GM21390 (cell line): ENCODE data around the gene OBSCN.
"Not testable (repeated sequence)": the region's sequence is repeated elsewhere in the genome, so short reads cannot be mapped to it uniquely, and the experiment has no call there.

Experiments used
- ATAC-seq: cut with Tn5 transposase; IDR thresholded peaks from one replicate; pipeline ENCODE4 v1.9.1; 2021; ENCODE audit not compliant: unreplicated experiment

Gene OBSCN

DNA sequence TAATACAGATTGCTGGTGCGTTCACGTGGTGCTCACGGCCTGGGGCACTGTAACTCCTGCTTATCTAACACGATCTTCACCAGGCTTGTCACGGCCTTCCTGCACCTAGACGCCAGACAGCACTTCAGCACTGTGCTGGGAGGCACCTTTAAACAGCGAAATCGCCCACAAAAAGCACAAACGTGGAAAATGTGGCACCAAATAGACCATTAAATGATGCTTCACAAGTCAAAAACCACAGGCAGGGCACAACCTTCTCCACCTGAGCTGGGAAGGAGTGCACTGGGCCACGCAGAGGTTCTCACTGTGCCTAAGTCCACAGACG, 22.2 kb upstream of the OBSCN start:
- no peak for ATAC-seq

GRCh38 chr1:228188249-228188648, 19.6 kb upstream of the OBSCN start:
- not testable (repeated sequence) for ATAC-seq

DNA sequence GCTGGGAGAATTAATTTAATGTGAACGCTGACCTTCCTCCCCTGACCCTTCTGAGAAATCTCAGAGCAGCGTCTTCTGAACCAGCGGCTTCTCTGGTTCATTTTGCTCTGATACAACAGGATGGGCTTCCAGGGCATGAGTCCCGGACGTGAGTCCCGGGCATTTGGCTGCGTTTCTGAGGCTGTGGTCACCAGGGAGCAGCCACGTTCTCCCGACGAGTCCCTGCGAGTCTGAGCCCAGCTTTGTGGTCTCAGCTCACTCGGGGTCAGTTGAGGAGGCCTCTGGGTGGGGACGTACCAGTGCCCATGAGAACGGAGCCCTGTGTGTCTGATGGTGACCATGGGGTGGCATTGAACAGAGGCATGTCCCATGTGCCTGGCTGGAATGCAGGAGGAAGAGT, 17.7 kb upstream of the OBSCN start:
- ATAC-seq, result no peak

GRCh38 chr1:228190778-228191177, 17.1 kb upstream of the OBSCN start:
- no peak for ATAC-seq

DNA sequence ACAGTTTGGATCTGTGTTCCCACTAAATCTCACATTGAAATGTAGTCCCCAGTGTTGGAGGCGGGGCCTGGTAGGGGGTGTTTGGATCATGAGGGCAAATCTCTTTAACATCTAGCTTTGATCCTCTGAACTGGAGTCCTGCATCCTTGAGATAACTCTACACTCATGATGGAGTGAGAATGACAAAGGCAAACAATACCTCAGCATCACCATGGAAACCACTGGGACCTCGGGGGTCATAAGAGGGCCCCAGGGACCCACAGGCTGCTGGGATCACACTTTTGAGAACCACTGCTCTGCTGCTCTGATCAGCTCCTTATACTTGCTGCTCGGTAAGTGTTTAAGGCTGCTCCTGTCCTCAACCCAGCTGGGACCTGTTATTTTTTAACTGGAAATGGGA, 13.4 kb upstream of the OBSCN start:
- no peak for ATAC-seq

DNA sequence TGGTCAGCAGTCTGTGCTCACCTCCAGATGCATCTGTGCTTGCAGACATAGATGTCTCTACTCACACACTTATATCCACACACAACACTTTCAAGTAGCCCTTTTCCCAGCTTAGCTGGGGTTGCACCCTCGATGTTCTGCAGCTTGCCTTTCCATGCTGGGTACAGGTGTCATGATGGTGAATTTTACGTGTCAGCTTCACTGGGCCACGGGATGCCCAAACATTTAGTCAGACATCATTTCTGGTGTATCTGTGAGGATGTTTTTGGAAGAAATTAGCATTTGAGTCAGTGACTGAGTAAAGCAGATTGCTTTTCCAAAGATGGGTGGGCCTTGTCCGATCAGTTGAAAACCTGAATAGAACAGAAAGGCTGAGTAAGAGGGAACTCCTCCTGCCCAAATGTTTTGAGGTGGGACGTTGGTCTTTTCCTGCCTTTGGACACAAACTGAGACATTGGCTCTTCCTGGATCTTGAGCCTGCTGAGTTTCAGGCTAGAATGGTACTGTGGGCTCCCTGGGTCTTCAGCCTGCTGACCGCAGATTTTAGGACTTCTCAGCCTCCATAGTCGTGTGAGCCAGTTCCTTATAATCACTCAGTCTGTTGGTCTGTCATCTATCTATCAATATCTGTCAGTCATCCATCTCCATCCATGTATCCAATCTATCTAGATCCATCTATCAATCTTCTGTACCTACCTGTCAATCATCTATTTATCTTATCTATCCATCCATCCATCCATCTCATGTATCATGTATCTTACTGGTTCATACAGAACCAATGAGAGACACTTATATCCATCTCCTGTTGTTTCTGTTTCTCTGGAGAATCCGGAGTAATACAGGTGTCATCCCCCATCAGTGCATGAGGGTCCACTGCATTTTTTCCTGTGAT, 12.7 kb upstream of the OBSCN start:
- ATAC-seq, result no peak

DNA sequence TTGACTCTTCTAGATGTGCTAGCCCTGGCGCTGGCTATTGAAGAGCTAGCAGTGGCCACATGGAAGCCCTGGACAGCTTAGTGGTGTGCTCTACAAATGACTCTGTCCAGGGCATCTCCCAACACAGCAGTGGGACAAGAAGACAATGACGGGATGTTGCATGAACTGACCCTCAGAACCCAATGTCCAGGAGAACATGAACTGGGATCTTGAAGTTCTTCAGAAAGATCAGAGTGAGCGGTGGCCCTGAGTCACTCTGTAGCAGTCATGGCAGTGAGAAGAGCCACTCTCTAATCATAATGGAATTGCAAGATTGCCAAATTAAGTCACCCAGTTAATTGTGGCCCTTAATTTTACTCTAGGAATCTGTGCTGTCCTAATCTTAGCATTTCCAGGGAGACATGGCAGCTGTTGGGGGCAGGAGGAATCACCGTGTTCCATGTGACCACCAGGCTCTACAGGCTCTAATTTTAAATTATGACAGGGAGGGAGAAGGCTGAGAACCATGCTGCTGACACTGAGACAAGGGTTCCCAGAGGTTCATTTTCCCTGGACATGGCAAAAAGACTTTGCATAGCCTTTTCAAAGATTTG, 10.2 kb upstream of the OBSCN start:
- no peak for ATAC-seq

- no peak for ATAC-seq
Measured at GRCh38 chr1:228198977-228199590, 8.8 kb upstream of the OBSCN start.

DNA sequence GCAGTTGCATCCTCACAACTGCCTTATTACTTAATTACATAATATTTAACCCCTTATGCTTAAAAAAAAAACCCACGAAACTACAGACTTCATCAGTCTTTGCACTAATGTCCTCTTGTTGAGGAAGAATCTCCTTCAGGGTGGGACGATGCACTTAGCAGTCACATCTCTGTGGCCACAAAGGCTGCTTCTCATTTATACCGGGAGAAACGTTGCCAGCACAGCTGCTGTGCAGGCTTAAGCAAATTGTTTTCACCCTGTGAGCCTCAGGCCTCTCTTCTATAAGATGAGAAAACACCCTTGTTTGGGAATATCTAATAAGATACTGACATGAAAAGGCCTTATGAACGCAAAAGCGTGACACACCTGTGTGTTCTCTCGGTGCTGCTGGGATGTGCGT, 2.9 kb upstream of the OBSCN start:
- no peak for ATAC-seq

DNA sequence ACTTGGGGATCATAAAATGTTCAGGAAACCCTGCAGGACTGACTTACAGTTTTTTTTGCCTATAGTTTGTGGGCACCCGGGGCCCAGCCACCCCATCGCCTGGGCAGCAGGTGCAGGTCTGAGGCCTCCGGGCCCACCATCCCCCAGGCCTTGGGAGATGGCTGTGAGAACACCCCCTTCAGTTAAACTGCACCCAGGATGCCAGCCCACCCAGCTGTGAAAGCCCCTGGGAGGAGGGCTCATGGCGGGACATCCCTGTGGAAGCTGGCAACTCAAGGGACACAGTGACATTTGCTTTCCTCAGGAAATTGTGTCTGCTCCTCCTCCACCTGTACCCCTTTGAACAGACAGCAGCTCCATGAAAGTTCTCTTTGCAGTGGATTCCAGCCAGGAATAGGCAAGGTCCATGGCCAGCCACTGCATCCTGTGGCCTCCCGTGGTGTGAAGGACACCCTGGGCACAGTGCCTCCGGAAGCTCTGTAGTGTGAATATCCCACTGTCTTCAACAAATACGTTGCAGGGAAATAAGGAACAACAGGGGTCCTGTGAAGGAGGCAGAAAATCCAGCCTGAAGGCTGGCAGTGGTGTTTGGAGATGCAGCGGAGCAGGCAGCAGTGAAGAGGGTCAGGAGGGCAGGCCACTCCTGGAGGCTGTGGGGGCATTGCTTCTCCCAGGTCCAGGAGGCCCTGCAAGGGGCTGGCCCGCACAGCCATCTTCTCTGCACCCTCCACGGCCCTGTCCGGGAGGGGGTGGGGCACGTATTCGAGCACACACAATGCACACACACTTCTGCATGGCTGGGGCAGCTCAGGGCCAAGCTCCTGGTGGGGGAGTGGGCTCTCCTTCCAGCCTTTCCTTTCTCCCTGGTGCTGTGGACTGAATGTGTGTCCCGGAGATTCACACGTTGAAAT, 2.1 kb upstream of the OBSCN start:
- no peak for ATAC-seq

GRCh38 chr1:228206582-228207351, 1.1 kb upstream of the OBSCN start:
- no peak for ATAC-seq

DNA sequence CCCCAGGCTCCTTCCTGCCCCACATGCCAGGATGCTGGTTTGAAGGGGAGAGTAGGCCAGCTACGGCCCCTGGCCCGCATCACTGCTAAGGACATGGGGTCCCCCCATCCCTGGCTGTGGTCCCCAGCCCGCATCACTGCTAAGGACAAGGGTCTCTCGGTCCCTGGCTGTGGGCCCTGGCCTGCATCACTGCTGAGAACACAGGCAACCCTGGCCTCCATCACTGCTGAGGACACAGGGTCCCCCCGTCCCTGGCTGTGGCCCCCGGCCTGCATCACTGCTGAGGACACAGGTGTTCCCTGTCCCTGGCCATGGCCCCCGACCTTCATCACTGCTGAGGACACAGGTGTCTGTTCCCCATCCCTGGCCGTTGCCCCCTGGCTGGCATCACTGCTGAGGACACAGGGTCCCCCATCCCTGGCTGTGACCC, 448 bp upstream of the OBSCN start:
- ATAC-seq, result no peak

DNA sequence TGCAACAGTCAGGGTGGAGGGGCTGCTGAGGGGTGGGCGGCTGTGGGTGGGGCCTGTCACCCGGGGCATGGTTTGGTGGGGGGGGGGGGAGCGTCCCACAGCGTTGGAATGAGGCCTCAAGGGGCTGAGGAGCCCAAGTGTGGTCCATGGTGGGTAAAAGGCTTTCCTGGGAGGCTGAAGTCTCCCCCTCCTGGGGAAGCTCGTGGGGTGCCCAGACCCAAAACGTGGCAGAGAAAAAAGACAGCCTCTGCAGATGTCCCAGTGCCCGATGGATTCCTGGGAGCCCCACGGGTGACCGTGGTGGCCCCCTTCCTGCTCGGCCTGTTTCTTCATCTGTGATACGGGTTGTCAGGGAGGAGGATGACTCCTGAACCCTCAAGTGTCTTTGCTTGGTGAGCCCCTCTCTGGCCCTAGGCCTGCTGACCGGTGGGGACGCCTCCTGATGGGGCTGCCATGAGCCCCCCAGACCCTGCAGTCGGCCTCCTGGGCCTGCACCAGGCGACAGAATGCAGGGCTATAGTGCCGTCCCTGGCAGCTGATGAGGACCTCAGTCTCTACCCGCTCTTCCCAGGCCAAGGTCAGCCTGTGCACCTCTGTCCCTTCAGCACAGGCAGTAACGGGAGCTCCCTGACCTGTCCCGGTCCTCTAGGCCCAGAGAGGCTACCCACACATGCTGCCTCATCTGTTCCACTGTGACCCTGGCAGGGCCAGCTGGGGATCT, 1.1 kb downstream of the OBSCN start:
- ATAC-seq, result no peak

- no peak for ATAC-seq
Measured at GRCh38 chr1:228209657-228210056, 1.8 kb downstream of the OBSCN start.

GRCh38 chr1:228210076-228210651, 2.3 kb downstream of the OBSCN start:
- no peak for ATAC-seq

- no peak for ATAC-seq
Measured at GRCh38 chr1:228210712-228211530, 3.1 kb downstream of the OBSCN start.

GRCh38 chr1:228211531-228212414, 3.9 kb downstream of the OBSCN start:
- no peak for ATAC-seq
